GM18868 (cell line): ENCODE data around the gene AFF2.

Experiments used
- ATAC-seq: cut with Tn5 transposase; IDR thresholded peaks from one replicate; pipeline ENCODE4 v1.9.1; 2021; ENCODE audit warnings: mild to moderate bottlenecking, moderate library complexity; ENCODE audit not compliant: unreplicated experiment

The AFF2 gene

GRCh38 chrX:148984238-148984637 lies 483.8 kb downstream of the AFF2 start:
- peak; percentile 67 for ATAC-seq

- ATAC-seq: no peak
These were observed 491.1 kb downstream of the AFF2 start for GRCh38 chrX:148991502-148991901.

GRCh38 chrX:148995661-148996060 lies 495.2 kb downstream of the AFF2 start:
- no peak for ATAC-seq

- no peak for ATAC-seq
These were observed 501.9 kb downstream of the AFF2 start for GRCh38 chrX:149002320-149002719.

GRCh38 chrX:149003863-149004660 lies 503.6 kb downstream of the AFF2 start:
- ATAC-seq: peak; percentile 62

- no peak for ATAC-seq
These were observed 504.5 kb downstream of the AFF2 start for GRCh38 chrX:149004936-149005335.

- ATAC-seq: no peak
These were observed 505.8 kb downstream of the AFF2 start for GRCh38 chrX:149006235-149006634.

GRCh38 chrX:149007423-149007822 lies 507.0 kb downstream of the AFF2 start:
- ATAC-seq: no peak

GRCh38 chrX:149010013-149010852 lies 509.8 kb downstream of the AFF2 start:
- no peak for ATAC-seq

- no peak for ATAC-seq
These were observed 510.4 kb downstream of the AFF2 start for GRCh38 chrX:149010853-149011224.

GRCh38 chrX:149013081-149013480 lies 512.7 kb downstream of the AFF2 start:
- no peak for ATAC-seq

GRCh38 chrX:149021159-149021558 lies 520.7 kb downstream of the AFF2 start:
- peak; percentile 68 for ATAC-seq

- no peak for ATAC-seq
These were observed 522.1 kb downstream of the AFF2 start for GRCh38 chrX:149022485-149022884.

GRCh38 chrX:149032449-149032848 lies 532.0 kb downstream of the AFF2 start:
- ATAC-seq: no peak

GRCh38 chrX:149036086-149036485 lies 535.7 kb downstream of the AFF2 start:
- peak; percentile 61 for ATAC-seq

GRCh38 chrX:149037281-149037870 lies 537.0 kb downstream of the AFF2 start:
- ATAC-seq: no peak

- ATAC-seq: no peak
These were observed 538.6 kb downstream of the AFF2 start for GRCh38 chrX:149039057-149039456.

- peak; percentile 84 for ATAC-seq
These were observed 540.6 kb downstream of the AFF2 start for GRCh38 chrX:149040873-149041535.

- no peak for ATAC-seq
These were observed 543.0 kb downstream of the AFF2 start for GRCh38 chrX:149043401-149043800.

GRCh38 chrX:149044471-149044870 lies 544.1 kb downstream of the AFF2 start:
- no peak for ATAC-seq

- ATAC-seq: no peak
These were observed 545.3 kb downstream of the AFF2 start for GRCh38 chrX:149045645-149046210.
